Endothelial cell of hepatic sinusoid (primary cell): ENCODE data around the gene EBI3.
"Not testable (repeated sequence)": the region's sequence is repeated elsewhere in the genome, so short reads cannot be mapped to it uniquely, and the experiment has no call there.

Experiments
- in situ Hi-C: cut with HindIII; loops from 2 replicates; pipeline ENCODE4 v1.10.0; 2017; ENCODE audit warnings: low sequenced_read_pairs

Gene EBI3

GRCh38 chr19:4232614-4233281 is 3.4 kb downstream of the EBI3 start:
- in situ Hi-C loops, result no loop called here

- in situ Hi-C loops, result no loop called here
These were observed 4.0 kb downstream of the EBI3 start for GRCh38 chr19:4233282-4233853.

- in situ Hi-C loops, result no loop called here
These were observed 5.0 kb downstream of the EBI3 start for GRCh38 chr19:4234142-4234861.

GRCh38 chr19:4234862-4235201 is 5.5 kb downstream of the EBI3 start:
- in situ Hi-C loops, result no loop called here

GRCh38 chr19:4237510-4237909 is 8.2 kb downstream of the EBI3 start:
- in situ Hi-C loops, result not testable (repeated sequence)

GRCh38 chr19:4238831-4239230 is 9.5 kb downstream of the EBI3 start:
- in situ Hi-C loops, result no loop called here

GRCh38 chr19:4241824-4242430 is 12.6 kb downstream of the EBI3 start:
- in situ Hi-C loops, result no loop called here

GRCh38 chr19:4245938-4246337 is 16.6 kb downstream of the EBI3 start:
- in situ Hi-C loops, result loop anchor here (5.0 kb wide), 2 partner anchors 81 to 171 kb away; no protein-coding TSS in a partner anchor

GRCh38 chr19:4246767-4247593 is 17.7 kb downstream of the EBI3 start, which contains the start of gene YJU2:
TSS of gene YJU2 (plus strand) at chr19:4247080. CDS start at chr19:4247147, 67 bp downstream.
- in situ Hi-C loops, result loop anchor here (5.0 kb wide), 2 partner anchors 80 to 170 kb away; no protein-coding TSS in a partner anchor

- in situ Hi-C loops, result no loop called here
These were observed 27.2 kb downstream of the EBI3 start for GRCh38 chr19:4256563-4256962.

GRCh38 chr19:4257025-4257424 is 27.7 kb downstream of the EBI3 start:
- in situ Hi-C loops, result no loop called here

- in situ Hi-C loops, result no loop called here
These were observed 28.9 kb downstream of the EBI3 start for GRCh38 chr19:4258181-4258580.

- in situ Hi-C loops, result no loop called here
These were observed 31.4 kb downstream of the EBI3 start for GRCh38 chr19:4260613-4261191.

GRCh38 chr19:4264812-4265211 is 35.5 kb downstream of the EBI3 start:
- in situ Hi-C loops, result no loop called here

GRCh38 chr19:4266253-4267000 is 37.1 kb downstream of the EBI3 start:
- in situ Hi-C loops, result no loop called here

GRCh38 chr19:4267101-4267900 is 38.0 kb downstream of the EBI3 start:
- in situ Hi-C loops, result no loop called here

GRCh38 chr19:4267901-4268815 is 38.8 kb downstream of the EBI3 start:
- in situ Hi-C loops, result no loop called here
